ENCODE measurements around the gene RALGPS1. TPM values are rescaled to one million over a fixed set of nuclear protein-coding genes. Genes with fewer than 3 reads are reported as not detected.

Gene RALGPS1
- total RNA-seq, 1 donor from 2014 or later: 48.8 TPM

GRCh38 chr9:127022913-127023660 lies 108.5 kb downstream of the RALGPS1 start:
- no peak for DNase-seq (ENCODE audit: low spot score)

- no peak for DNase-seq (ENCODE audit: low spot score)
Measured at GRCh38 chr9:127025042-127025441, 110.5 kb downstream of the RALGPS1 start.

GRCh38 chr9:127027694-127028093 lies 113.1 kb downstream of the RALGPS1 start:
- DNase-seq (ENCODE audit: low spot score): no peak

GRCh38 chr9:127029548-127029947 lies 115.0 kb downstream of the RALGPS1 start:
- no peak for DNase-seq (ENCODE audit: low spot score)

GRCh38 chr9:127030814-127031740 lies 116.5 kb downstream of the RALGPS1 start:
- peak; percentile 61 for DNase-seq (ENCODE audit: low spot score)

- DNase-seq (ENCODE audit: low spot score): peak; percentile 7
Measured at GRCh38 chr9:127032256-127032655, 117.7 kb downstream of the RALGPS1 start.

GRCh38 chr9:127033061-127033460 lies 118.5 kb downstream of the RALGPS1 start:
- peak; percentile 39 for DNase-seq (ENCODE audit: low spot score)

GRCh38 chr9:127033789-127034188 lies 119.2 kb downstream of the RALGPS1 start:
- peak; percentile 29 for DNase-seq (ENCODE audit: low spot score)

GRCh38 chr9:127034691-127035090 lies 120.1 kb downstream of the RALGPS1 start:
- DNase-seq (ENCODE audit: low spot score): peak; percentile 17

GRCh38 chr9:127035423-127035822 lies 120.8 kb downstream of the RALGPS1 start:
- peak; percentile 48 for DNase-seq (ENCODE audit: low spot score)

- DNase-seq (ENCODE audit: low spot score): peak; percentile 42
Measured at GRCh38 chr9:127035948-127036347, 121.4 kb downstream of the RALGPS1 start.

GRCh38 chr9:127036437-127036836 lies 121.9 kb downstream of the RALGPS1 start:
- no peak for DNase-seq (ENCODE audit: low spot score)

- peak; percentile 37 for DNase-seq (ENCODE audit: low spot score)
Measured at GRCh38 chr9:127038531-127038930, 123.9 kb downstream of the RALGPS1 start.

- peak; percentile 19 for DNase-seq (ENCODE audit: low spot score)
Measured at GRCh38 chr9:127039492-127039891, 124.9 kb downstream of the RALGPS1 start.

GRCh38 chr9:127045148-127045547 lies 130.6 kb downstream of the RALGPS1 start:
- no peak for DNase-seq (ENCODE audit: low spot score)

GRCh38 chr9:127047971-127048370 lies 133.4 kb downstream of the RALGPS1 start:
- DNase-seq (ENCODE audit: low spot score): no peak

GRCh38 chr9:127049044-127049443 lies 134.5 kb downstream of the RALGPS1 start:
- peak; percentile 70 for DNase-seq (ENCODE audit: low spot score)

GRCh38 chr9:127049581-127049980 lies 135.0 kb downstream of the RALGPS1 start:
- no peak for DNase-seq (ENCODE audit: low spot score)

GRCh38 chr9:127050152-127050551 lies 135.6 kb downstream of the RALGPS1 start:
- no peak for DNase-seq (ENCODE audit: low spot score)

- DNase-seq (ENCODE audit: low spot score): no peak
Measured at GRCh38 chr9:127050591-127051001, 136.0 kb downstream of the RALGPS1 start.

- no peak for DNase-seq (ENCODE audit: low spot score)
Measured at GRCh38 chr9:127051881-127052595, 137.5 kb downstream of the RALGPS1 start.
